ENCODE data around the gene STK32C.
"Not testable (repeated sequence)": the region's sequence is repeated elsewhere in the genome, so short reads cannot be mapped to it uniquely, and the experiment has no call there.

STK32C gene

DNA sequence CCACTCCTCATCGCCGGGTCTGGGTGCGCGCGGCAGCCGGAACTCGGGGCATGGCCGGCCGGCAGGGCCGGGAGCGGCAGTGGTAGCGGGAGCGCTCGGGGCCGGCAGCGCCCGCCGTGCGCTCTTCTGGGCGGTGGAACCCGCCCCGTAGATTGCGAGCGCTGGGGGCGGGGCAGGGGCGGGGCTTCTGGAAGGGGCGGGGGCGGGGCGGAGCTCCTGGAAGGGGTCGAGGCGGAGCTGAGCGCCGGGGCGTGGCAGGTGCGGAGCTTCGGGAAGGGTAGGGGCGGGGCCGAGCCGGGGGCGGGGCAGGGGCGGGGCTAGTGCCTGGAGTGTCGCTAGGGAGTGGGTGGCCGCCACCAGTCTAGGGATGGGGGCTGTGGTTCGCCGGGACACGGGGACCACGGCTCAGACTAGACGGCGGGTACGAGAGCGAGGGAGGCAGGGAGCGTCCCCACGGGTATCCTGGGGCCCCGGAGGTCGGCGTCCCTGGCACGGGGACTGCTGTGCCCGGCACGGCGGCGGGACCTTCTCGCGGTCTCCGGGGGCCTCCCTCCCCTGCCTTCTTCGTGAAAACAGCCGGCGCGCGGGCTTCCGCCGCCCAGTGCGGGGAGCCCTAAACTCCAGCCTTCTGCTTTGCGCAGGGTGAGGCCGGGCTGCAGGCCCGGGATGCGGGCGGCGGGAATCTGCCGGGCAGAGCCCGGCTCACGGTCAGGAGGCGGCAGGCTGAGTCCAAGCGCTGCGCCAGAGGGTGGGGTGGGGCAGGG lies at the start of gene STK32C:
STK32C (minus strand) TSS at position 128 of the 764 bp plus-strand sequence; CDS start at position 11, 117 bp downstream.
- Histone ChIP-seq H3K4me3 (ENCODE audit: low read depth, low read length) (peak within 1 kb of the TSS; percentile 95), H3K4me1 (ENCODE audit: control insufficient read depth, insufficient read depth, low read length, unreplicated experiment) (peaks cover 5% of the 10 kb centered on the region), H3K27me3 (ENCODE audit: insufficient read depth, low read length) (no peaks in the 10 kb centered on the region), H3K36me3 (ENCODE audit: insufficient read depth, low read length) (no peaks in the 10 kb centered on the region), H2AFZ (ENCODE audit: low read length, unreplicated experiment) (peak within 1 kb of the TSS; percentile 83), H3K27ac (ENCODE audit: low read depth, low read length) (no peak within 1 kb of the TSS), H3K79me2 (ENCODE audit: control insufficient read depth, insufficient read depth, low read length, unreplicated experiment) (peaks cover 3% of the 10 kb centered on the region)

GRCh38 chr10:132356621-132357195 lies 49.0 kb upstream of the STK32C start:
- Histone ChIP-seq H3K79me2 (ENCODE audit: control insufficient read depth, insufficient read depth, low read length, unreplicated experiment) (no peaks in the 10 kb centered on the region), H3K36me3 (ENCODE audit: insufficient read depth, low read length) (no peaks in the 10 kb centered on the region), H3K27ac (ENCODE audit: low read depth, low read length) (no peak overlapping the region), H3K4me3 (ENCODE audit: low read depth, low read length) (no peak overlapping the region), H3K4me1 (ENCODE audit: control insufficient read depth, insufficient read depth, low read length, unreplicated experiment) (no peaks in the 10 kb centered on the region), H2AFZ (ENCODE audit: low read length, unreplicated experiment) (no peak overlapping the region), H3K27me3 (ENCODE audit: insufficient read depth, low read length) (no peaks in the 10 kb centered on the region)

GRCh38 chr10:132355754-132356153 lies 48.0 kb upstream of the STK32C start:
- Histone ChIP-seq H3K4me1 (ENCODE audit: control insufficient read depth, insufficient read depth, low read length, unreplicated experiment) (no peaks in the 10 kb centered on the region), H2AFZ (ENCODE audit: low read length, unreplicated experiment) (no peak overlapping the region), H3K27me3 (ENCODE audit: insufficient read depth, low read length) (no peaks in the 10 kb centered on the region), H3K79me2 (ENCODE audit: control insufficient read depth, insufficient read depth, low read length, unreplicated experiment) (no peaks in the 10 kb centered on the region), H3K27ac (ENCODE audit: low read depth, low read length) (no peak overlapping the region), H3K4me3 (ENCODE audit: low read depth, low read length) (no peak overlapping the region), H3K36me3 (ENCODE audit: insufficient read depth, low read length) (no peaks in the 10 kb centered on the region)

- H3K27ac ChIP-seq (ENCODE audit: low read depth, low read length): no peak overlapping the region
These were observed 47.5 kb upstream of the STK32C start for GRCh38 chr10:132355297-132355696.

GRCh38 chr10:132354356-132355094 lies 46.8 kb upstream of the STK32C start:
- H3K27ac ChIP-seq (ENCODE audit: low read depth, low read length): no peak overlapping the region
- no peaks in the 10 kb centered on the region for H3K27me3 ChIP-seq (ENCODE audit: insufficient read depth, low read length)
- H3K79me2 ChIP-seq (ENCODE audit: control insufficient read depth, insufficient read depth, low read length, unreplicated experiment): no peaks in the 10 kb centered on the region
- no peak overlapping the region for H2AFZ ChIP-seq (ENCODE audit: low read length, unreplicated experiment)
- no peaks in the 10 kb centered on the region for H3K4me1 ChIP-seq (ENCODE audit: control insufficient read depth, insufficient read depth, low read length, unreplicated experiment)
- no peaks in the 10 kb centered on the region for H3K36me3 ChIP-seq (ENCODE audit: insufficient read depth, low read length)
- no peak overlapping the region for H3K4me3 ChIP-seq (ENCODE audit: low read depth, low read length)

More at GRCh38 chr10:132355297-132355696, 47.5 kb upstream of the STK32C start:
- Histone ChIP-seq H3K36me3 (ENCODE audit: insufficient read depth, low read length) (no peaks in the 10 kb centered on the region), H3K4me3 (ENCODE audit: low read depth, low read length) (no peak overlapping the region), H3K4me1 (ENCODE audit: control insufficient read depth, insufficient read depth, low read length, unreplicated experiment) (no peaks in the 10 kb centered on the region), H2AFZ (ENCODE audit: low read length, unreplicated experiment) (no peak overlapping the region), H3K27me3 (ENCODE audit: insufficient read depth, low read length) (no peaks in the 10 kb centered on the region), H3K79me2 (ENCODE audit: control insufficient read depth, insufficient read depth, low read length, unreplicated experiment) (no peaks in the 10 kb centered on the region)

- no peak overlapping the region for H3K4me3 ChIP-seq (ENCODE audit: low read depth, low read length)
- no peaks in the 10 kb centered on the region for H3K36me3 ChIP-seq (ENCODE audit: insufficient read depth, low read length)
- no peaks in the 10 kb centered on the region for H3K4me1 ChIP-seq (ENCODE audit: control insufficient read depth, insufficient read depth, low read length, unreplicated experiment)
- no peak overlapping the region for H3K27ac ChIP-seq (ENCODE audit: low read depth, low read length)
- no peaks in the 10 kb centered on the region for H3K27me3 ChIP-seq (ENCODE audit: insufficient read depth, low read length)
- no peak overlapping the region for H2AFZ ChIP-seq (ENCODE audit: low read length, unreplicated experiment)
- no peaks in the 10 kb centered on the region for H3K79me2 ChIP-seq (ENCODE audit: control insufficient read depth, insufficient read depth, low read length, unreplicated experiment)
These were observed 46.0 kb upstream of the STK32C start for GRCh38 chr10:132353456-132354355.

GRCh38 chr10:132352462-132353308 lies 44.9 kb upstream of the STK32C start:
- H3K79me2 ChIP-seq (ENCODE audit: control insufficient read depth, insufficient read depth, low read length, unreplicated experiment); H3K36me3 ChIP-seq (ENCODE audit: insufficient read depth, low read length); H3K27ac ChIP-seq (ENCODE audit: low read depth, low read length); H3K4me3 ChIP-seq (ENCODE audit: low read depth, low read length); H2AFZ ChIP-seq (ENCODE audit: low read length, unreplicated experiment); H3K4me1 ChIP-seq (ENCODE audit: control insufficient read depth, insufficient read depth, low read length, unreplicated experiment); H3K27me3 ChIP-seq (ENCODE audit: insufficient read depth, low read length): not testable (repeated sequence)

DNA sequence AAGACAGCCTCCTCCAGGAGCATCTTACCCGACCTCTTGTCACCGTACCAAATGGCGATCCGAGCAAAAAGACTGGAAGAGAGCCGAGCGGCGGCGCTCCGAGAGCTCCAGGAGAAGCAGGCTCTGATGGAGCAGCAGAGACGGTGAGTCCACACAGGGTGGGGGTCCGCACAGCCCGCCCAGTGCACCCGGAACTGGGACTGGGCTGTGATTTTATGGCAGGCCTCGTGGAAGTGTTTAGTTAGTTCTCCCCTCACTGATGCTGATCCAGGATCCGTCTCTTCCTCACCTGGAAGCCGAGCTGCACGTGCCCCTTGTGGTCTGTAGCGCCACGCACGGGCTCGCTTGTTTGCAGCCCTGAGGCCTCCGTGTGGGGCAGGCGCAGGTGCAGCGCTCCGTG lies 43.9 kb upstream of the STK32C start:
- H3K4me3 ChIP-seq (ENCODE audit: low read depth, low read length): no peak overlapping the region
- H3K27ac ChIP-seq (ENCODE audit: low read depth, low read length): no peak overlapping the region
- no peaks in the 10 kb centered on the region for H3K4me1 ChIP-seq (ENCODE audit: control insufficient read depth, insufficient read depth, low read length, unreplicated experiment)
- H3K27me3 ChIP-seq (ENCODE audit: insufficient read depth, low read length): no peaks in the 10 kb centered on the region
- H3K36me3 ChIP-seq (ENCODE audit: insufficient read depth, low read length): no peaks in the 10 kb centered on the region
- no peaks in the 10 kb centered on the region for H3K79me2 ChIP-seq (ENCODE audit: control insufficient read depth, insufficient read depth, low read length, unreplicated experiment)
- no peak overlapping the region for H2AFZ ChIP-seq (ENCODE audit: low read length, unreplicated experiment)

- no peak overlapping the region for H2AFZ ChIP-seq (ENCODE audit: low read length, unreplicated experiment)
- no peaks in the 10 kb centered on the region for H3K4me1 ChIP-seq (ENCODE audit: control insufficient read depth, insufficient read depth, low read length, unreplicated experiment)
- H3K36me3 ChIP-seq (ENCODE audit: insufficient read depth, low read length): no peaks in the 10 kb centered on the region
- H3K4me3 ChIP-seq (ENCODE audit: low read depth, low read length): no peak overlapping the region
- no peak overlapping the region for H3K27ac ChIP-seq (ENCODE audit: low read depth, low read length)
- H3K79me2 ChIP-seq (ENCODE audit: control insufficient read depth, insufficient read depth, low read length, unreplicated experiment): no peaks in the 10 kb centered on the region
- H3K27me3 ChIP-seq (ENCODE audit: insufficient read depth, low read length): no peaks in the 10 kb centered on the region
These were observed 43.2 kb upstream of the STK32C start for GRCh38 chr10:132350946-132351345.

Measured in ACC112 (cell line).